Measurements from ENCODE around the gene MRPS7. TPM values are rescaled to one million over a fixed set of nuclear protein-coding genes. Genes with fewer than 3 reads are reported as not detected.
"Not testable (repeated sequence)": the region's sequence is repeated elsewhere in the genome, so short reads cannot be mapped to it uniquely, and the experiment has no call there.

MRPS7 gene
- total RNA-seq, 4 donors from 2014 or later = 27.1 to 54.0 (median 37.4) TPM

DNA sequence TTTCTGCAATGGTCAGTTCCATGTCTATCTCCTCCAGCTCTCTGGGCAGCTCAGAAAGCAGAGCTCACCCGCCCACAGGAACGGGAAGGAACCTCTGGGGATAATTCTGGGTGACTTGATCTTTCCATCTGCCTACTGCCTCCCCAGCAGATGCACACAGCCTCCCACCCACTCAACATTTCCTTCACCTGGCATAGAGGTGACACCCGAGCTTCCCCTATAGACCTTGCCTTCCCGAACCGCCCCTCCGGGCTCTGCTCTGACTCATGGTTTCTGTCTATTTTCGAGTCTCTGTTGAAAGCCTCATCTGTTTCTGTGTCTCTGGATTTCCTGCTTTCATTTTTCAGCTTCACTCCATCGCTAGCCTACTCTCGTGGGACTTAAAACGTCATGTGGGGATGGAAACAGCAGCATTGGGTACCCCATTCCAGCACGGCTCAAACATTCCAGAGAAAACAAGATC is 11.6 kb upstream of the MRPS7 start:
- Histone ChIP-seq H3K36me3 (peaks cover 0 to 16% (median 7%) of the 10 kb centered on the region in 4 donors), H3K9me3 (no peaks in the 10 kb centered on the region), H3K27me3 (no peaks in the 10 kb centered on the region), H3K4me3 (peak overlapping the region in 1 of 4 donors; percentile 23), H3K4me1 (peaks cover 0 to 15% (median 0%) of the 10 kb centered on the region in 4 donors), H3K27ac (peak overlapping the region; percentile 32 to 63 (median 44))
- in situ Hi-C loops (cut with MboI; ENCODE audit: low pct_ligation_motif_present in 1 of 4, low pct_unique_long_range_greater_than_20kb in 1 of 4, low sequenced_read_pairs in 3 of 4) = no loop called here
- DNase-seq = peak; percentile 57
- intact Hi-C loops (cut with DNase I; ENCODE audit: low total_unique reads) = no loop called here
- WGBS, 2 donors (ENCODE audit: low coverage in 1 of 2) = 17 to 62% methylated on average over 3 to 11 of the region's 11 CpGs
- TF ChIP-seq POLR2AphosphoS5 (IDR thresholded peaks at IDR 0.05) (no peak), POLR2A (IDR thresholded peaks at IDR 0.05) (no peak), EP300 (IDR thresholded peaks at IDR 0.05; ENCODE audit: low read depth) (no peak)
- TF ChIP-seq, protein P1, sequence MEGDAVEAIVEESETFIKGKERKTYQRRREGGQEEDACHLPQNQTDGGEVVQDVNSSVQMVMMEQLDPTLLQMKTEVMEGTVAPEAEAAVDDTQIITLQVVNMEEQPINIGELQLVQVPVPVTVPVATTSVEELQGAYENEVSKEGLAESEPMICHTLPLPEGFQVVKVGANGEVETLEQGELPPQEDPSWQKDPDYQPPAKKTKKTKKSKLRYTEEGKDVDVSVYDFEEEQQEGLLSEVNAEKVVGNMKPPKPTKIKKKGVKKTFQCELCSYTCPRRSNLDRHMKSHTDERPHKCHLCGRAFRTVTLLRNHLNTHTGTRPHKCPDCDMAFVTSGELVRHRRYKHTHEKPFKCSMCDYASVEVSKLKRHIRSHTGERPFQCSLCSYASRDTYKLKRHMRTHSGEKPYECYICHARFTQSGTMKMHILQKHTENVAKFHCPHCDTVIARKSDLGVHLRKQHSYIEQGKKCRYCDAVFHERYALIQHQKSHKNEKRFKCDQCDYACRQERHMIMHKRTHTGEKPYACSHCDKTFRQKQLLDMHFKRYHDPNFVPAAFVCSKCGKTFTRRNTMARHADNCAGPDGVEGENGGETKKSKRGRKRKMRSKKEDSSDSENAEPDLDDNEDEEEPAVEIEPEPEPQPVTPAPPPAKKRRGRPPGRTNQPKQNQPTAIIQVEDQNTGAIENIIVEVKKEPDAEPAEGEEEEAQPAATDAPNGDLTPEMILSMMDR (IDR thresholded peaks at IDR 0.05) = no peak

GRCh38 chr17:75252039-75252816 is 9.5 kb upstream of the MRPS7 start:
- no peak for DNase-seq
- Histone ChIP-seq H3K27me3 (no peaks in the 10 kb centered on the region), H3K27ac (no peak overlapping the region), H3K4me1 (peaks cover 0 to 15% (median 0%) of the 10 kb centered on the region in 4 donors), H3K4me3 (no peak overlapping the region), H3K9me3 (no peaks in the 10 kb centered on the region), H3K36me3 (no peaks in the 10 kb centered on the region)
- in situ Hi-C loops (cut with MboI; ENCODE audit: low pct_ligation_motif_present in 1 of 4, low pct_unique_long_range_greater_than_20kb in 1 of 4, low sequenced_read_pairs in 3 of 4) (no loop called here), intact Hi-C loops (cut with DNase I; ENCODE audit: low total_unique reads) (no loop called here)
- WGBS, 2 donors (ENCODE audit: low coverage in 1 of 2) = 85 to 88% methylated on average over 4 to 8 of the region's 8 CpGs
- TF ChIP-seq POLR2A (IDR thresholded peaks at IDR 0.05) (no peak), POLR2AphosphoS5 (IDR thresholded peaks at IDR 0.05) (no peak), EP300 (IDR thresholded peaks at IDR 0.05; ENCODE audit: low read depth) (no peak)
- TF ChIP-seq, protein P1 (IDR thresholded peaks at IDR 0.05) = no peak

DNA sequence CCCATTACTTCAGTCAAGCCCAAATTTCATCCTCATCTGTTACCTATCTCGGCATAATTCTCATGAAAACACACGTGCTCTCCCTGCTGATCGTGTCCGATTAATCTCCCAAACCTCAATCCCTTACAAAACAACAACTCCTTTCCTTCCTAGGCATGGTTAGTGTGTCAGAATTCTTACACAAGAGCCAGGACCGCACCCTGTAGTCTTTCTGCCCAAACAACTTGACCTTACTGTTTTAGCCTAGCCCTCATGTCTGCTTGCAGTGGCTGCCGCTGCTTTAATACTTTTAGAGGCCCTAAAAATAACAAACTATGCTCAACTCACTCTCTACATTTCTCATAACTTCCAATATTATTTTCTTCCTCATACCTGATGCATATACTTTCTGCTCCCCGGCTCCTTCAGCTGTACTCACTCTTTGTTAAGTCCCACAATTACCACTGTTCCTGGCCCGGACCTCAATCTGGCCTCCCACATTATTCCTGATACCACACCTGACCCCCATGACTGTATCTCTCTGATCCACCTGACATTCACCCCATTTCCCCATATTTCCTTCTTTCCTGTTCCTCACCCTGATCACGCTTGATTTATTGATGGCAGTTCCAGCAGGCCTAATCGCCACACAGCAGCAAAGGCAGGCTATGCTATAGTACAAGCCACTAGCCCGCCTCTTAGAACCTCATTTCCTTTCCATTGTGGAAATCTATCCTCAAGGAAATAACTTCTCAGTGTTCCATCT is 5.6 kb upstream of the MRPS7 start:
- intact Hi-C loops (cut with DNase I; ENCODE audit: low total_unique reads); DNase-seq; H3K27me3 ChIP-seq; H3K27ac ChIP-seq; H3K9me3 ChIP-seq; H3K4me3 ChIP-seq; in situ Hi-C loops (cut with MboI; ENCODE audit: low pct_ligation_motif_present in 1 of 4, low pct_unique_long_range_greater_than_20kb in 1 of 4, low sequenced_read_pairs in 3 of 4); H3K36me3 ChIP-seq: not testable (repeated sequence)
- H3K4me1 ChIP-seq = peaks cover 8 to 29% (median 17%) of the 10 kb centered on the region in 4 donors
- WGBS, 2 donors (ENCODE audit: low coverage in 1 of 2) = 70 to 81% methylated on average over 6 to 11 of the region's 11 CpGs

GRCh38 chr17:75257228-75257627 is 4.5 kb upstream of the MRPS7 start:
- H3K4me1 ChIP-seq = peaks cover 8 to 29% (median 19%) of the 10 kb centered on the region in 4 donors
- WGBS, 2 donors (ENCODE audit: low coverage in 1 of 2) = 23% methylated on average over 2 of the region's 2 CpGs; no CpG with 5 or more reads in 1 of the 2 donors
- H3K9me3 ChIP-seq; H3K27me3 ChIP-seq; DNase-seq; H3K27ac ChIP-seq; in situ Hi-C loops (cut with MboI; ENCODE audit: low pct_ligation_motif_present in 1 of 4, low pct_unique_long_range_greater_than_20kb in 1 of 4, low sequenced_read_pairs in 3 of 4); H3K4me3 ChIP-seq; H3K36me3 ChIP-seq; intact Hi-C loops (cut with DNase I; ENCODE audit: low total_unique reads): not testable (repeated sequence)
